RWPE2 (cell line): ENCODE data around the gene LCP2.

Experiments used
- ATAC-seq: fragments of 200-7000 bp; cut with Tn5 transposase; 3 replicates; pipeline ENCODE4 v1.9.1; 2021; ENCODE audit warnings: low read depth
- DNase-seq: peaks from one replicate; pipeline ENCODE4 v3.0.0-alpha.2; 2020; ENCODE audit warnings: low spot score
- H3K27ac ChIP-seq: fragments of 450-650 bp; 2 replicates; pipeline ENCODE4 v1.5.1; 2017; ENCODE audit warnings: mild to moderate bottlenecking; ENCODE audit not compliant: poor library complexity, severe bottlenecking
- H3K27me3 ChIP-seq: fragments of 250-450 bp; sonication (Bioruptor Pico); 2 replicates; pipeline ENCODE4 v1.5.1; 2021; ENCODE audit warnings: mild to moderate bottlenecking, moderate library complexity; ENCODE audit not compliant: insufficient read depth, poor library complexity, severe bottlenecking
- H3K36me3 ChIP-seq: fragments of 250-450 bp; sonication (Bioruptor Pico); 2 replicates; pipeline ENCODE4 v1.5.1; 2020; ENCODE audit warnings: low read depth, mild to moderate bottlenecking, moderate library complexity
- H3K4me1 ChIP-seq: fragments of 250-450 bp; sonication (Bioruptor Pico); 2 replicates; pipeline ENCODE4 v1.5.1; 2021; ENCODE audit warnings: mild to moderate bottlenecking, moderate library complexity; ENCODE audit not compliant: insufficient read depth, poor library complexity, severe bottlenecking
- H3K4me3 ChIP-seq: fragments of 250-450 bp; sonication (Bioruptor Pico); 2 replicates; pipeline ENCODE4 v1.5.1; 2021; ENCODE audit warnings: mild to moderate bottlenecking, moderate library complexity; ENCODE audit not compliant: severe bottlenecking
- H3K9me3 ChIP-seq: fragments of 250-450 bp; sonication (Bioruptor Pico); 2 replicates; pipeline ENCODE4 v1.5.1; 2021; ENCODE audit warnings: mild to moderate bottlenecking, moderate library complexity; ENCODE audit not compliant: severe bottlenecking
- CTCF ChIP-seq: fragments of 450-650 bp; IDR thresholded peaks from one replicate; pipeline ENCODE4 v1.5.1; 2017; ENCODE audit warnings: mild to moderate bottlenecking, moderate library complexity; ENCODE audit not compliant: poor library complexity, severe bottlenecking

LCP2 gene

DNA sequence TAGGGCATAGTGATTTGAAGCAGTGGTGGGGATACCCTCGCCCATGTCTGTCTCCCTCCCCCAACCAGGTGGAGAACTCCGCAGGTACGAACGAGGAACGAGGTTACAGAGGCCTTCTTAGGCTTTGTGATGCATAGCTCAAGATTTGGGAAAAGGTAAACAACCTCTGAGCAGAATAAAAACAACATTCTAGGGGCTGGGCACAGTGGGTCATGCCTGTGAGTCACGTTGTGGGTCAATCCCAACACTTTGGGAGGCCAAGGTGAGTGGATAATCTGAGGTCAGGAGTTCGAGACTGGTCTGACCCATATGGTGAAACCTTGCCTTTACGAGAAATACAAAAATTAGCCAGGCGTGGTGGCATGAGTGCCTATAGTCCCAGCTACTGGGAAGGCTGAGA is 3.6 kb upstream of the LCP2 start:
- Histone ChIP-seq H3K36me3 (no peaks in the 10 kb centered on the region), H3K27me3 (no peaks in the 10 kb centered on the region), H3K4me1 (no peaks in the 10 kb centered on the region), H3K9me3 (no peaks in the 10 kb centered on the region), H3K4me3 (no peak overlapping the region), H3K27ac (no peak overlapping the region)
- no peak for ATAC-seq
- TF ChIP-seq CTCF = no peak
- no peak for DNase-seq

GRCh38 chr5:170300361-170301013 is 2.9 kb upstream of the LCP2 start:
- H3K9me3 ChIP-seq = no peaks in the 10 kb centered on the region
- H3K27ac ChIP-seq = no peak overlapping the region
- DNase-seq = no peak
- no peak overlapping the region for H3K4me3 ChIP-seq
- no peak for TF ChIP-seq CTCF
- no peaks in the 10 kb centered on the region for H3K27me3 ChIP-seq
- no peaks in the 10 kb centered on the region for H3K36me3 ChIP-seq
- no peak for ATAC-seq
- H3K4me1 ChIP-seq = no peaks in the 10 kb centered on the region

DNA sequence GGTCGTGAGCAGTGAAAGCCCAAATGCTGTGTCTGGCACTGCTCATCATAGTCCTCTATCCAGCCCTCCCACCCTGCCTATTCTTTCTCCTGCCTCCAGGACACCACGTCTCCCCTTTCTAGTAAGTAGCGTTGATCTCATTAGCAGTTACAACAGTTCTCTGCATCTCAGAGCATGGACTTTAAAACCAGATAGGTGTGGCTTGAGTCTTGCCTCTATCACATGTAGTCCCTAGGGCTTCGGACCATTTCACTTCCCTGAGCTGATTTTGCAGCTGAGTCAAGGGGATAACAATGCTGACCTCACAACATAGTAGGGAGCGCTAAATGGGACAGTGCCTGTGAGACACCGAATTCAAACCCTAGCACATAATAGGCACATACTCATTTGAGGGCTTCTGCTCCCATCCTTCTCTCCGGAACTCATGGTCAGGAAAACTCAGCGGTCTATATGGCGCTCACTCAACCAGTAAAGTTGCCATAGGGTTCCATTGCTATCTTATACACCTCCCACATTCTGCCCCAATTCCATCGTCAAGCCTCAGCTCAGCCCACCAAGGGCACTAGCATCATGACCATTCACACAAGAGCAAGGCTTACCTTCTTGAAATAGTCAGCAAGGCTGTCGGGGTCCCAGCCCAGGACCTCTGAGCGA is 515 bp downstream of the LCP2 start:
- ATAC-seq (no peak), DNase-seq (no peak)
- TF ChIP-seq CTCF = no peak
- Histone ChIP-seq H3K27me3 (peaks cover 11% of the 10 kb centered on the region), H3K27ac (no peak overlapping the region), H3K4me3 (no peak overlapping the region), H3K36me3 (no peaks in the 10 kb centered on the region), H3K9me3 (no peaks in the 10 kb centered on the region), H3K4me1 (no peaks in the 10 kb centered on the region)

GRCh38 chr5:170296036-170296934 is 1.3 kb downstream of the LCP2 start:
- ATAC-seq (no peak), DNase-seq (no peak)
- Histone ChIP-seq H3K4me1 (no peaks in the 10 kb centered on the region), H3K36me3 (no peaks in the 10 kb centered on the region), H3K9me3 (no peaks in the 10 kb centered on the region), H3K27me3 (peaks cover 11% of the 10 kb centered on the region), H3K4me3 (no peak overlapping the region), H3K27ac (no peak overlapping the region)
- no peak for TF ChIP-seq CTCF
